ENCODE results near the gene TMOD1. TPM values are rescaled to one million over a fixed set of nuclear protein-coding genes. Genes with fewer than 3 reads are reported as not detected.

Gene TMOD1
- total and polyA plus RNA-seq, 2 experiments from 2014 or later: 0.69 to 4.5 TPM

GRCh38 chr9:97602430-97602829, 101.0 kb downstream of the TMOD1 start:
- ATAC-seq (no peak), DNase-seq (ENCODE audit: low spot score) (no peak)
- H3F3A ChIP-seq (replicated peaks; ENCODE audit: low read depth): no peaks in the 10 kb centered on the region
- H3K36me3 ChIP-seq (ENCODE audit: insufficient read depth): peaks cover 7% of the 10 kb centered on the region
- TF ChIP-seq EZH2phosphoT487 (IDR thresholded peaks at IDR 0.05; ENCODE audit: unreplicated experiment) (no peak), ETS1 (IDR thresholded peaks at IDR 0.05) (no peak), POLR2AphosphoS5 (IDR thresholded peaks at IDR 0.05; ENCODE audit: low read depth) (no peak), ZNF462 (CRISPR knock-in tag; IDR thresholded peaks at IDR 0.05) (no peak), EZH2 (IDR thresholded peaks at IDR 0.05; ENCODE audit: low read depth, unreplicated experiment) (no peak), STAT1 (IDR thresholded peaks at IDR 0.05; ENCODE audit: unreplicated experiment) (no peak), NANOG (IDR thresholded peaks at IDR 0.05; ENCODE audit: borderline replicate concordance) (no peak), ZNF114 (CRISPR knock-in tag; IDR thresholded peaks at IDR 0.05) (no peak), CTCF (conservative IDR thresholded peaks at IDR 0.05; ENCODE audit: low read depth in 2 of 2) (no peak), CREB1 (CRISPR knock-in tag; IDR thresholded peaks at IDR 0.05; ENCODE audit: low read depth) (no peak), ZNF331 (CRISPR knock-in tag; IDR thresholded peaks at IDR 0.05; ENCODE audit: low read depth) (no peak), REST (IDR thresholded peaks at IDR 0.05; ENCODE audit: unreplicated experiment) (no peak), JUNB (IDR thresholded peaks at IDR 0.05; ENCODE audit: unreplicated experiment) (no peak)
- no peaks in the 10 kb centered on the region for H3K79me2 ChIP-seq (replicated peaks; ENCODE audit: insufficient read depth)
- no peaks in the 10 kb centered on the region for H3K27me3 ChIP-seq (ENCODE audit: insufficient read depth)
- H2AFZ ChIP-seq: no peak overlapping the region
- H4K20me1 ChIP-seq (replicated peaks; ENCODE audit: insufficient read depth): 0 out of 2 replicates have a peak, but pooled peaks cover 3% of the 10 kb centered on the region
- H3K27me3 Mint-ChIP-seq (ENCODE audit: insufficient read depth, low read depth, poor library complexity): no peaks in the 10 kb centered on the region
- no peaks in the 10 kb centered on the region for H3K4me1 ChIP-seq (ENCODE audit: insufficient read depth)
- no peaks in the 10 kb centered on the region for H3K9me3 Mint-ChIP-seq
- H3K4me3 ChIP-seq: no peak overlapping the region
- no peak overlapping the region for H3K4me2 ChIP-seq
- H3K27ac ChIP-seq (ENCODE audit: low read depth): no peak overlapping the region
- H3K4me1 Mint-ChIP-seq: peaks cover 4% of the 10 kb centered on the region; the same call in 2 of the 3 replicates
- no peak overlapping the region for H3K27ac Mint-ChIP-seq
- H3K36me3 Mint-ChIP-seq (ENCODE audit: low read depth): peaks cover 45% of the 10 kb centered on the region
- no peak overlapping the region for H3K4me3 Mint-ChIP-seq
- no peaks in the 10 kb centered on the region for H3K9me2 ChIP-seq (ENCODE audit: insufficient read depth)

All from GM23338 (cell line).